Measurements from ENCODE around the gene BICC1.

The BICC1 gene

GRCh38 chr10:58859526-58859925 is 346.9 kb downstream of the BICC1 start:
- no peak for DNase-seq

GRCh38 chr10:58867683-58868082 is 355.0 kb downstream of the BICC1 start:
- no peak for DNase-seq

- DNase-seq = no peak
These were observed 356.2 kb downstream of the BICC1 start for GRCh38 chr10:58868736-58869435.

DNA sequence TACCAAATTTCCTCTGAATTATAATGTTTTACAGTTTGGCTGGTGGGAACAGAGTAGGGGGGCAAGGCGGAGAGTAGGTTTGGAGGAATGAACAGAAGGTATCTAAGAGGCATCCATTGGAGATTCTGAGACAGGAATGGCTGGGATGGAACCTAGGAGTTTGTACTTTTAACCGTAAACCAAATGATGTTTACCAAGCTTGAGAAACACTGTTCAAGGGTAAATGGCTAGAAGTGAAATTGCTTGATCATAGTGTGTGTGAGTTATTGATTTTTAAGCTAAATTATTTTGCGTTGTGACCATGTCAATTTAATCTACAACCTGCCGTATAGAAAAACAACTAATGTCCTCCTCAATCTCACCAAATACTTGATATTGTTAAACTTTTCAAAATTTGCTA is 357.4 kb downstream of the BICC1 start:
- DNase-seq = no peak

- no peak for DNase-seq
These were observed 360.5 kb downstream of the BICC1 start for GRCh38 chr10:58873161-58873560.

All from right kidney (tissue), 1 donor.